Putamen (tissue), 1 donor: ENCODE data around the gene PCDHGC5.

Source experiments
- DNase-seq: peaks from one replicate; pipeline ENCODE4 v3.0.0-alpha.2; 2016; ENCODE audit warnings: low spot score

Gene PCDHGC5

DNA sequence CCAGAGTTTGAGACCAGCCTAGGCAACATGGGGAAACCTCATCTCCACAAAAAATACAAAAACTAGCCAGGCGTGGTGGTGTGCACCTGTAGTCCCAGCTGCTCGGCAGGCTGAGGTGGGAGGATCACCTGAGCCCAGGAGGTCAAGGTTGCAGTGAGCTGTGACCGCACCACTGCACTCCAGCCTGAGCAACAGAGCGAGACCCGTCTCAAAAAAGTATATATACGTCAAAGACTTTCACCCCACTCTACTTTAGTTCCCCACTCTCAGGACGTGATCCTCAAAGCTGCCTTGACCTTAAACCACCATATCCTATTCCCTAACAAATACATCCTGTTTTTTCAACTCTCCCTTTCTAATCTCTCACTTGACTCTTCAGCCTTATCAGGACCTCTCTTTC is 41.0 kb downstream of the PCDHGC5 start:
- DNase-seq: no peak

DNA sequence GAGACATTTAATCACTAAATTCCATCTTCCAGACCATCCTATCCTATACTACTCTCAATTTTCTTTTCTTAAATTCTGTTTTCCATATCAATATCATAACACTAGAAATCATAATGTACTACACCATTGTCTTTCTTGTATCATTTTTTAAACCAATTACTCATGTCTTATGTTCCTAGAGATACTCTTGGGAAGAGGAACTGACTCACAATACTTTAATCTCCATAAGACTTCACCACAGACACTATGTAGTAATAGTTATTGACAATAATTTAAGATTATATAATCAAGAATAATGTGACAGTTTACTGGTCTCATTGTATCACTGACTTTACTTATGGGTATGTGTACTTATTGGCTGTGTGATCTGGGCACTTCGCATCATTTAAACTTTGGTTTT is 43.8 kb downstream of the PCDHGC5 start:
- DNase-seq: no peak

DNA sequence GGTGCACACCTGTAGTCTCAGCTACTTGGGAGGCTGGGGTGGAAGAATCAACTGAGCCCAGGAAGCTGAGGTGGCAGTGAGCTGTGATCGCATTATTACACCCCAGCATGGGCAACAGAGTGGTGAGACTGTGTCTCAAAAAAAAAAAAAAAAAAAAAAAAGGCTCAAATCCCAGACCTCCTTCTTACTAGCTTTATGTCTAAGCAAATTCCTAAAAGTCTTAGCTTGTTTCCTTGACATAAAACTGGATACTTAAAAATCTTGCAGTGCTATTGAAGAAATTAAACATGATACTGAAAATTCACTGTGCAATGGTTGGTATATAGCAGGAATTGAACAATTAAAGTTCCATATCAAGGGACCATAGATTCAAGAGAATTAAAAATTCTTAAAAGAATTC is 45.0 kb downstream of the PCDHGC5 start:
- no peak for DNase-seq

DNA sequence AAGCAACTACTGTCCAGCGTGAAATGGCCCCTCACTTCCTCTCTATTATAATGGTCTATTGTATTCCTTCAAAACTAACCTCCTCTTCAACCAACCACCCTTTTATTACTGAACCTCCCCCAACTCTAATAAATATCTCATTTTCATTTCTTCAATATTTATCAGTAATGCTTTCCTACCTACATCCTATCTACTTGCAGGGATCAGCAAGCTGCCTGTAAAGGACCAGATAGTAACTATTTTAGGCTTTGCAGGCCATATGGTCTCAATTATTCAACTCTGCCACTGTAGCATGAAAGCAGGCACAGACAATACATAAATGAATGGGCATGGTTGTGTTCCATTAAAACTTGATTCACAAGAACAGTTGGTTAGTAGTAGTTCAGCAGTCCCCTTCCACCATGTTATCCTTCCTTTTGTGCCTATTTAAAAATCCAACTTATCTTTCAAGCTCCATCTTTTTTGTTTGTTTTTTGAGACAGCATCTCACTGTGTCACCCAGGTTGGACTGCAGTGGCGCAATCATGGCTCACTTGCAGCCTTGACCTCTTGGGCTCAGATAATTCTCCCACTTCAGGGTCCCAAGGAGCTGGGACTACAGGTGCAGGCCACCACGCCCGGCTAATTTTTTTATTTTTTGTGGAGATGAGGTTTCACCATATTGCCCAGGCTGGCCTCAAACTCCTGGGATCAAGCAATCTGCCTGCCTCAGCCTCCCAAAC is 45.8 kb downstream of the PCDHGC5 start:
- no peak for DNase-seq
